H1 (cell line): Measurements from ENCODE around the gene MYNN. TPM values are rescaled to one million over a fixed set of nuclear protein-coding genes. Genes with fewer than 3 reads are reported as not detected.

ENCODE experiments used
- CTCF ChIA-PET: fragments of 300-600 bp; sonication (Branson Sonifier 250); formaldehyde crosslinking; loops from one replicate; lab custom pipeline; 2021; ENCODE audit not compliant: partially characterized antibody; lab: Charles Lee
- POLR2A ChIA-PET: fragments of 300-600 bp; sonication (Branson Sonifier 250); formaldehyde crosslinking; loops from one replicate; lab custom pipeline; 2021; ENCODE audit warnings: inconsistent platforms; ENCODE audit not compliant: partially characterized antibody; lab: Charles Lee
- DNase-seq, 2 experiments: peaks; one replicate each; pipeline versions ENCODE4 v3.0.0 to v3.0.0-alpha.2; 2010 to 2022; ENCODE audit warnings: low spot score in 2 of 2, low read depth in 1 of 2, mixed read lengths in 1 of 2
- FAIRE-seq: peaks from 2 replicates; lab custom pipeline; 2011; peaks lifted over from hg19 to GRCh38; lab: Jason Lieb, UNC
- H2AFZ ChIP-seq: 2 replicates; pipeline ENCODE4 v1.8.1; 2012; ENCODE audit warnings: low read length, inconsistent platforms
- H2AK5ac ChIP-seq: 2 replicates; pipeline ENCODE4 v1.6.1; 2013; ENCODE audit warnings: low read depth, low read length
- H2BK120ac ChIP-seq: replicated peaks from 2 replicates; pipeline ENCODE3; 2013; ENCODE audit warnings: low read depth, low read length, inconsistent platforms
- H2BK12ac ChIP-seq: 2 replicates; pipeline ENCODE4 v1.6.1; 2013; ENCODE audit warnings: low read depth, low read length
- H2BK15ac ChIP-seq: 2 replicates; pipeline ENCODE4 v1.6.1; 2013; ENCODE audit warnings: low read length
- H2BK20ac ChIP-seq: 2 replicates; pipeline ENCODE4 v1.6.1; 2013; ENCODE audit warnings: low read length
- H2BK5ac ChIP-seq: 2 replicates; pipeline ENCODE4 v1.6.1; 2013; ENCODE audit warnings: low read depth, low read length
- H3K14ac ChIP-seq: 2 replicates; pipeline ENCODE4 v1.6.1; 2013; ENCODE audit warnings: inconsistent platforms; ENCODE audit not compliant: insufficient read length
- H3K18ac ChIP-seq: 2 replicates; pipeline ENCODE4 v1.6.1; 2013; ENCODE audit warnings: low read length; ENCODE audit errors: extremely low read depth
- H3K23ac ChIP-seq: 2 replicates; pipeline ENCODE4 v1.6.1; 2013; ENCODE audit warnings: inconsistent platforms; ENCODE audit not compliant: insufficient read length
- H3K23me2 ChIP-seq: 2 replicates; pipeline ENCODE4 v1.6.1; 2013; ENCODE audit warnings: low read depth, low read length
- H3K27ac ChIP-seq: 2 replicates; pipeline ENCODE4 v1.6.1; 2011; ENCODE audit warnings: low read depth, low read length, inconsistent platforms
- H3K27me3 ChIP-seq, 4 experiments: replicated peaks in 1 of 4; 1 replicate in 1 of 4; 2 replicates in 3 of 4; pipeline versions ENCODE4 v1.6.1 to v1.8.1; 2011 to 2013; ENCODE audit warnings: low read length in 3 of 4, mild to moderate bottlenecking in 3 of 4, inconsistent platforms in 2 of 4, mixed read lengths in 2 of 4, moderate library complexity in 1 of 4; ENCODE audit not compliant: control insufficient read depth in 3 of 4, insufficient read depth in 3 of 4; ENCODE audit errors: extremely low read depth in 1 of 4
- H3K36me3 ChIP-seq, 4 experiments: 2 replicates each; pipeline versions ENCODE4 v1.6.1 to v1.8.1; 2011 to 2013; ENCODE audit warnings: mild to moderate bottlenecking in 4 of 4, low read length in 3 of 4, moderate library complexity in 2 of 4, control low read depth in 1 of 4, inconsistent platforms in 1 of 4; ENCODE audit not compliant: insufficient read depth in 4 of 4, control insufficient read depth in 2 of 4
- H3K4ac ChIP-seq: replicated peaks from 2 replicates; pipeline ENCODE3; 2013; ENCODE audit warnings: low read length, low read depth, mixed read lengths, inconsistent platforms; ENCODE audit not compliant: insufficient read length
- H3K4me1 ChIP-seq, 4 experiments: replicated peaks in 1 of 4; 1 replicate in 1 of 4; 2 replicates in 3 of 4; pipeline versions ENCODE4 v1.6.1 to v1.8.1; 2011 to 2013; ENCODE audit warnings: low read length in 3 of 4, inconsistent platforms in 2 of 4, mixed read lengths in 1 of 4; ENCODE audit not compliant: insufficient read depth in 4 of 4, control insufficient read depth in 3 of 4
- H3K4me2 ChIP-seq, 2 experiments: 2 replicates each; pipeline versions ENCODE4 v1.6.1 to v1.8.1; 2011 to 2013; ENCODE audit warnings: low read depth in 2 of 2, low read length in 2 of 2, control low read depth in 1 of 2, inconsistent platforms in 1 of 2, mild to moderate bottlenecking in 1 of 2; ENCODE audit not compliant: insufficient read depth in 1 of 2
- H3K4me3 ChIP-seq, 4 experiments: fragments of 200-600, 300-600 bp in 1 of 4; sonication (generic), shearing (Covaris generic), sonication (Bioruptor Twin) in 1 of 4; 2 replicates each; pipeline versions ENCODE4 v1.5.1 to v1.8.1; 2011 to 2016; ENCODE audit warnings: low read length in 4 of 4, low read depth in 3 of 4, control low read depth in 2 of 4, inconsistent platforms in 2 of 4, mild to moderate bottlenecking in 2 of 4, mixed read lengths in 1 of 4, moderate library complexity in 1 of 4; ENCODE audit not compliant: insufficient read depth in 2 of 4; ENCODE audit errors: extremely low read depth in 1 of 4
- H3K56ac ChIP-seq: replicated peaks from 2 replicates; pipeline ENCODE3; 2013; ENCODE audit warnings: low read depth, mild to moderate bottlenecking, mixed read lengths, low read length, inconsistent platforms; ENCODE audit not compliant: insufficient read length
- H3K79me1 ChIP-seq: 2 replicates; pipeline ENCODE4 v1.6.1; 2013; ENCODE audit warnings: low read depth, low read length, control low read depth
- H3K79me2 ChIP-seq, 2 experiments: 2 replicates each; pipeline versions ENCODE4 v1.6.1 to v1.8.1; 2012 to 2013; ENCODE audit warnings: low read length in 2 of 2, mild to moderate bottlenecking in 2 of 2, inconsistent platforms in 1 of 2; ENCODE audit not compliant: insufficient read depth in 2 of 2, control insufficient read depth in 1 of 2
- H3K9ac ChIP-seq, 4 experiments: replicated peaks in 1 of 4; 1 replicate in 1 of 4; 2 replicates in 3 of 4; pipeline versions ENCODE4 v1.6.1 to v1.8.1; 2011 to 2013; ENCODE audit warnings: low read depth in 3 of 4, low read length in 3 of 4, control low read depth in 2 of 4, mild to moderate bottlenecking in 2 of 4, moderate library complexity in 2 of 4, inconsistent platforms in 1 of 4; ENCODE audit errors: extremely low read depth in 1 of 4
- H3K9me3 ChIP-seq, 2 experiments: 2 replicates each; pipeline versions ENCODE4 v1.6.1 to v1.8.1; 2012 to 2013; ENCODE audit warnings: mild to moderate bottlenecking in 2 of 2, moderate library complexity in 2 of 2, control low read depth in 1 of 2, inconsistent platforms in 1 of 2, low read depth in 1 of 2, low read length in 1 of 2, mixed read lengths in 1 of 2; ENCODE audit not compliant: insufficient read depth in 2 of 2
- H4K20me1 ChIP-seq, 2 experiments: replicated peaks in 1 of 2; 2 replicates each; pipeline versions ENCODE3 to v1.8.1; 2011 to 2013; ENCODE audit warnings: inconsistent platforms in 2 of 2, low read length in 2 of 2, mild to moderate bottlenecking in 1 of 2; ENCODE audit not compliant: insufficient read depth in 2 of 2, control insufficient read depth in 1 of 2
- H4K5ac ChIP-seq: 2 replicates; pipeline ENCODE4 v1.6.1; 2013; ENCODE audit warnings: low read length, low read depth, mixed read lengths, inconsistent platforms; ENCODE audit not compliant: insufficient read length
- H4K8ac ChIP-seq: 2 replicates; pipeline ENCODE4 v1.8.0; 2013; ENCODE audit warnings: mild to moderate bottlenecking, moderate library complexity, low read length, inconsistent platforms; ENCODE audit not compliant: insufficient read depth; ENCODE audit errors: extremely low read depth
- H4K91ac ChIP-seq: replicated peaks from 2 replicates; pipeline ENCODE3; 2013; ENCODE audit warnings: low read length, mixed read lengths, inconsistent platforms; ENCODE audit not compliant: insufficient read length
- CTCF ChIP-seq, 3 experiments: IDR thresholded peaks; 1 replicate in 2 of 3; 2 replicates in 1 of 3; pipeline versions ENCODE4 v1.5.1 to v1.6.1; 2011; ENCODE audit warnings: low read length in 3 of 3, mild to moderate bottlenecking in 3 of 3, inconsistent platforms in 2 of 3, low read depth in 1 of 3, moderate library complexity in 1 of 3; ENCODE audit not compliant: insufficient read depth in 1 of 3; ENCODE audit errors: control extremely low read depth in 1 of 3
- EZH2 ChIP-seq: fragments of 200-600 bp; sonication (generic); IDR thresholded peaks from 2 replicates; pipeline ENCODE4 v1.7.1; 2012; ENCODE audit warnings: low read depth, mild to moderate bottlenecking, moderate library complexity, low read length, inconsistent platforms; ENCODE audit not compliant: severe bottlenecking
- KDM5A ChIP-seq: fragments of 200-600 bp; IDR thresholded peaks from 2 replicates; pipeline ENCODE4 v1.7.1; 2012; ENCODE audit warnings: mild to moderate bottlenecking, low read length, inconsistent platforms, mixed read lengths
- NANOG ChIP-seq: IDR thresholded peaks from 2 replicates; pipeline ENCODE4 v1.6.1; 2011; ENCODE audit warnings: low read length, low read depth, mild to moderate bottlenecking, inconsistent platforms; ENCODE audit not compliant: insufficient read depth, poor library complexity, severe bottlenecking
- SAP30 ChIP-seq: fragments of 300-600 bp; sonication (generic); IDR thresholded peaks from 2 replicates; pipeline ENCODE4 v1.7.1; 2012; ENCODE audit warnings: low read length, moderate library complexity, mild to moderate bottlenecking, inconsistent platforms; ENCODE audit not compliant: insufficient read depth, insufficient replicate concordance
- YY1 ChIP-seq: IDR thresholded peaks from 2 replicates; pipeline ENCODE4 v1.6.1; 2011; ENCODE audit warnings: low read depth, mild to moderate bottlenecking, low read length
- WGBS, 2 experiments: shearing (Covaris generic) in 1 of 2; methylation state at CpG; one replicate each; pipeline versions ENCODE4 v1.1.6 to v1.1.7; 2013 to 2015; ENCODE audit warnings: low lambda C conversion rate in 2 of 2, mixed read lengths in 2 of 2, inconsistent platforms in 1 of 2, low coverage in 1 of 2, missing lambda C conversion rate in 1 of 2; ENCODE audit not compliant: insufficient replicate concordance in 2 of 2, insufficient coverage in 1 of 2, insufficient read length in 1 of 2; ENCODE audit errors: extremely low coverage in 1 of 2, missing lambda C conversion rate in 1 of 2; 5-methylcytosine and 5-hydroxymethylcytosine counted together
- polyA plus RNA-seq, 7 experiments: library from polyadenylated mRNA; depleted of rRNA in 3 of 7; stranded (reverse) in 5 of 7; unstranded in 2 of 7; fragments of >200 nt in 5 of 7; fragments of 200-250 nt in 2 of 7; gene quantifications; 1 replicate in 5 of 7; 2 replicates in 1 of 7; 4 replicates in 1 of 7; pipeline versions ENCODE4 v1.2.1 to v1.2.3, GENCODE V29; 2011 to 2013; ENCODE audit warnings: missing spikeins in 2 of 7, mixed read lengths in 2 of 7
- total RNA-seq: library from RNA; stranded (reverse); fragmentation: NEBNext Ultra II Directional; extraction: Animal tissue kit (Norgen Biotek cat#: 25700); gene quantifications from 2 replicates; pipeline ENCODE4 v1.2.1, GENCODE V29; 2021

MYNN gene
- total and polyA plus RNA-seq, 2 of the 8 experiments (the other 6 are each of a cell fraction or from before 2014, with no cell fraction given) = 7.3 to 15.2 TPM

DNA sequence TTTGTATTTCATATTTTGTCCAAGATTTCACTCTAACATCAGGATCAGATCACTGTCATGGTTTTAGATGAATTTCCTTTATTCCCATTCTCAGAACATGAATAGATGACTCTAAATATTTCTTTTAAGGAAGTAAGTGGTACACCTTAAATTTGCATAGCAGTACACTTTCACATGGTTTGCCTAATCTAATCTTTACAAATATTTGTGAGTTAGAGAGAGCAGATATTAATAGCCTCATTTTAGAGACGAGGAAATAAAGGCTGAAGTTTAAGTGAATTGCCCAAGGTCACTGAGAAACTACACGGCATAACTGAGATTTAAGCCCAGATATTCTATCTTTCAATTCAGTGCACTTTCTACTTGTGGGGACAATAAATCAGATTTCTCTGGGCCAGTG is 22.5 kb upstream of the MYNN start:
- Histone ChIP-seq H3K4me1 (no peaks in the 10 kb centered on the region), H3K36me3 (no peaks in the 10 kb centered on the region), H3K23ac (no peak overlapping the region), H3K9ac (no peak overlapping the region), H3K56ac (no peak overlapping the region), H3K79me1 (no peaks in the 10 kb centered on the region), H3K79me2 (no peaks in the 10 kb centered on the region), H3K27ac (no peak overlapping the region), H2AFZ (no peak overlapping the region), H3K18ac (no peak overlapping the region), H4K5ac (no peak overlapping the region), H3K4ac (no peak overlapping the region), H4K91ac (no peak overlapping the region), H2BK5ac (no peak overlapping the region), H2AK5ac (no peak overlapping the region), H2BK120ac (no peak overlapping the region), H3K9me3 (no peaks in the 10 kb centered on the region), H4K8ac (no peak overlapping the region), H3K14ac (no peak overlapping the region), H2BK20ac (no peak overlapping the region), H3K4me2 (no peak overlapping the region), H3K27me3 (peaks cover 0 to 1% (median 0%) of the 10 kb centered on the region in 4 experiments; a peak in 1 of 7 replicates), H2BK12ac (no peak overlapping the region), H4K20me1 (no peaks in the 10 kb centered on the region), H3K23me2 (no peaks in the 10 kb centered on the region), H2BK15ac (no peak overlapping the region), H3K4me3 (no peak overlapping the region)
- POLR2A ChIA-PET = no interaction called here
- TF ChIP-seq CTCF (IDR thresholded peaks at IDR 0.05; ENCODE audit: control extremely low read depth in 1 of 3, insufficient read depth in 1 of 3, low read depth in 1 of 3, low read length in 3 of 3) = no peak
- TF ChIP-seq KDM5A = no peak
- no peak for TF ChIP-seq YY1
- TF ChIP-seq SAP30 = no peak
- no peak for TF ChIP-seq EZH2
- no peak for TF ChIP-seq NANOG
- DNase-seq = no peak
- 98% methylated on average over 2 of the region's 2 CpGs; no CpG with 5 or more reads in 1 of the 2 experiments for WGBS, 2 experiments
- FAIRE-seq = no peak
- CTCF ChIA-PET = no interaction called here
